GM12875 (cell line): Measurements from ENCODE around the gene DENND1A.

Experiments
- H3K4me3 ChIP-seq: one replicate; pipeline ENCODE4 v1.5.1; 2011; ENCODE audit warnings: low read depth, low read length, control low read depth
- CTCF ChIP-seq: IDR thresholded peaks from 2 replicates; pipeline ENCODE4 v1.5.1; 2011; ENCODE audit warnings: low read depth, mild to moderate bottlenecking, control low read depth, inconsistent platforms, low read length, moderate library complexity, borderline replicate concordance; ENCODE audit not compliant: insufficient read depth

The DENND1A gene

GRCh38 chr9:123389070-123389469, 540.9 kb downstream of the DENND1A start:
- H3K4me3 ChIP-seq, result no peak overlapping the region
- no peak for TF ChIP-seq CTCF

DNA sequence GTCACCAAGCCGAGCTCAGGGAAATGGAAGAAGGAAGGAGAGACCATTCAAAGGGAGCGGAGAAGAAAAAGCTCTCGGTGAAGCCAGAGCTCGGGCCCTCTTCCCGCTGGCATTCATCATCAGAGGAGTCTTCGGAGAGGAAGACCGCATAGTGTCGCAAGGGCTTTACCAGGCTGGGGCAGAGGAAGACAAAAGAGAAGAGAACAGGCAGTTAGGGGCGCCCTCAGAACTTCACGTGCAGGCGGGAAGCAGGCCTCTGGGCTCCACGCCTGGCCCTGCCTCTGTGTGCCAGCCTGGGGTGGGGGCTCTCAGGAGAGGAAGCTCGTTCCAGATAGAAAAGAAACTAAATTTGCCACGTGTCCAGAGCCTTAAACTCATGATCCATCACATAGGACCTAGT, 542.2 kb downstream of the DENND1A start:
- TF ChIP-seq CTCF, result no peak
- no peak overlapping the region for H3K4me3 ChIP-seq

DNA sequence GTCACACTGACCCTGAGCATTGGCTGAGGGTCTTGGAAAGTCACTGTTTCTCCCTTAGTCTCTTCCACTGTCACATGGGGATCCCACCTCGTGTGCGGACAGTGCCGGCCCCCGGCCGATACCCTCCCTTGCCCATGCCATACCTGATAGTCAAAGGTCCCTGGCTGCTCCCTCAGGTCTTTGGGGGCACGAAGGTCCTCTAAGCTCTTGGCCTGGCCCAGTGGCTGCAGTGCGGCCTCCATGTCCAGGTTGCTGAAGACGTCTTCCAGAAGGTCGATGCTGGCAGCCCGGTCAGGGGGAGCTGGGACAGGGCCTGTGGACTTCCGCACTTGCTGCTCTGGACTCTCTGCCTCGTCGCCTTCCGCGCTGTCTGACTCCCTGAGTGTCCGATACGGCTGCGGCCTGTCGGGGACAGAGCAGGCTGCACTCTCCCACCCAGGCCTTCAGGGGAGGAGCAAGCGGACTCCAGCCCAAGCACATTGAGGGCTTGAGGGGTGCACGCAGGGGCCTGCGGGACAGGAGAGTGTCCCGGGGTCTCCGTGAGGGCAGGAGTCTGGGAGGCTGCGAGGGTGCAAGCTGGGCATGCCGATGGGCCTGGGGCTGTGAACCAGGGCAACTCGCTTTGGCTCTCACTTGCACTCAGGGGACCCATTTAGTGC, 546.3 kb downstream of the DENND1A start:
- no peak overlapping the region for H3K4me3 ChIP-seq
- TF ChIP-seq CTCF, result no peak

- H3K4me3 ChIP-seq, result no peak overlapping the region
- TF ChIP-seq CTCF, result no peak
Measured at GRCh38 chr9:123382653-123383511, 547.0 kb downstream of the DENND1A start.

DNA sequence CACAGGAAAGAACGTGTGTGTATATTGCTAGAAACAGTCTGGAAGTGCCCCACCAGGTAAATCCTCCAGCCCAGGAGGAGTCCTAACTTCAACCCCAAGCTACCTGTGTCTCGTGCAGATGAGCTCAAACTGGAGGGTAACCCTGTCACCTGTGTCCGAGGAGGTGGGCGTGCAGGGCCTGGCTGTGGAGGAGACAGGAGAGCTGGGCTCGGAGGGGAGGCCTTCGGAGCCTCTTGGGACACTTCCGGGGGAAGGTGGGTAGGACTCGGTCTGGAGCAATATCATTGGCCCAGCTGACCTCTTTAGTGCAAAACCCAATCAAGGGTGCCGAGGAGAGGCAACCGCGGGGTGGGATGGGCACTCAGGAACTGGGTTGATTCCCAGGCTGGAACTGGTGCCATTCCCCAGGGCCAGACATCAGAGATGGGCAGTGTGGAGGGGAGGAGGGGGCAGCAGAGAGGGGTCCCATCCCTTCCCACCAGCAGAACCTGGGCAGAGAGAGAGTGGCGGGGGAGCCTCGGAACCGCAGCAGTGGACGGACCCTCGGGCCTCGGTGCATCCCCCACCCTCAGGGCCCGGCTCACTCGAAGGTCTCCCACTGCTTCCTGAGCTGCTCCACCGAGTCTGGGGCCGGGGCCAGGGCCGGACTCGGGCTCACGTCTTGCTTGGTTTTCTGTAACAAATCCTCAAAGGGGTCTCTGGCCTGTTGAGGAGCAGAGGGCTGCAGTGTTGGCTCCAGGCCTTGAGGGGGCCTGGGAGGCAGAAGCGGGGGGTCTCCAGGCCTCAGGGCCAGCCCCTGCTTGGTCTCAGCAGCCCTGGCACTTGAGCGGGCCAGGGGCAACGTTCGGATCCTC, 548.8 kb downstream of the DENND1A start:
- no peak overlapping the region for H3K4me3 ChIP-seq
- no peak for TF ChIP-seq CTCF

DNA sequence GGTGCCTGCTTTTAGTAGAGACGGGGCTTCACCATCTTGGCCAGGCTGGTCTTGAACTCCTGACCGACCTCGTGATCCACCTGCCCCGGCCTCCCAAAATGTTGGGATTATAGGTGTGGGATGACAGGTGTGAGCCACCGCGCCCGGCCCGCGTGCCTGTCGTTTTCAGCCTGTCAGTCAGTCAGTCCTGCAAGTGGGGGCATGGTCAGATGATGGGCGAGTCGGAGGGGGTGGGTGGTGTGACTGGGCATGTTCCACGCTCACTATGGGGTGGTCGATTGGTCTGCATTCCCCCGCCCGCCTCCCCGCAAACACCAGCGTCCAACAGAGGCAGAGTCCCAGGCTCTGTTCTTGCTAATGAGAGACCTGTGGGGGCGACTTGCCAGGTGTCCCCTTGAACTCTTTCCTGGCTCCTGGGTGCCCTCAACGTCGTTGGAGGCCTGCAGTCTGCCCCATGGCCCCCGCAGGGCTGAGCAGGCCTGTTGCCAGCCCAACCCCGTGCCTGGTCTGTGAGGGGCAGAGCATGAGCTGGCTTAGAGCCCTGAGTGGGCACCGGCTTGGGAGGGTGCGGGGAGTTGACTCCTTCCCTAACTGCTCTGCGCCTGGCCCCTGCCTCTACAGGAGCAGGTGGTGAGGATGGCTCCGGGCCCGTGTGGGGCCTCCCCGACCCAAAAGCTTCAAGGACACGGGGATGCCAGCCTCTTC, 550.8 kb downstream of the DENND1A start:
- no peak for TF ChIP-seq CTCF
- no peak overlapping the region for H3K4me3 ChIP-seq
